DOHH2 (cell line): ENCODE results near the gene LIPC.

Experiments used
- EZH2phosphoT487 ChIP-seq: fragments of 200-600 bp; sonication (generic); IDR thresholded peaks from 2 replicates; pipeline ENCODE4 v1.6.1; 2017; ENCODE audit warnings: borderline replicate concordance, mild to moderate bottlenecking, antibody characterized with exemption, low read length, moderate library complexity, mixed read lengths
- TF ChIP-seq, protein P1 (sequence below): fragments of 200-600 bp; sonication (generic); IDR thresholded peaks from one replicate; pipeline ENCODE4 v1.5.1; 2014; ENCODE audit warnings: antibody characterized with exemption, mild to moderate bottlenecking, low read depth, low read length; ENCODE audit not compliant: poor library complexity, severe bottlenecking

DNA sequence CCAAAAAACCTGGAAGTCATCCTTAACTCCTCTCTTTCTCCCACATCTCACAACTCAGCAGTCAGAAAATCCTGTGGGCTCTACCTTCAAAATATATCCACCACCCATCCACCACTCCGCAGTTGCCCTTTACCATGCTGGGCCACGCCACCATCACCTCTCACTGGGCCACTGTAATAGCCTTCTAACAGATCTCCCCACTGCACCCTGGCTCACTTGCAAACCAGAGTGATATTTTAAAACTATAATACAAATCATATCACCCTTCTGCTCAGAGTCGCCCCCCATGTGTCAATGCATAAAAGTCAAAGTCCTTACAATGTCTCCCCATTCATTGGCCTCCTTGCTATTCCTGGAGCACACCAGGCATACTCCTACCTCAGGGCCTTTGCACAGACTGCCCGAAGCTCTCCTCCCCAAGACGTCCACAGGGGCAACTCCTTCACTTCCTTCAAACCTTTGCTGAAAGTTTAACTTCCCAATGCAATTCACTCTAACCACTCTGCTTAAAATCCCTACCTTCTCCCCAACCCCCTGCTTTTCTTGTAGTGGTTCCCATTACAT, 1.5 kb upstream of the LIPC start:
- TF ChIP-seq, protein P1, sequence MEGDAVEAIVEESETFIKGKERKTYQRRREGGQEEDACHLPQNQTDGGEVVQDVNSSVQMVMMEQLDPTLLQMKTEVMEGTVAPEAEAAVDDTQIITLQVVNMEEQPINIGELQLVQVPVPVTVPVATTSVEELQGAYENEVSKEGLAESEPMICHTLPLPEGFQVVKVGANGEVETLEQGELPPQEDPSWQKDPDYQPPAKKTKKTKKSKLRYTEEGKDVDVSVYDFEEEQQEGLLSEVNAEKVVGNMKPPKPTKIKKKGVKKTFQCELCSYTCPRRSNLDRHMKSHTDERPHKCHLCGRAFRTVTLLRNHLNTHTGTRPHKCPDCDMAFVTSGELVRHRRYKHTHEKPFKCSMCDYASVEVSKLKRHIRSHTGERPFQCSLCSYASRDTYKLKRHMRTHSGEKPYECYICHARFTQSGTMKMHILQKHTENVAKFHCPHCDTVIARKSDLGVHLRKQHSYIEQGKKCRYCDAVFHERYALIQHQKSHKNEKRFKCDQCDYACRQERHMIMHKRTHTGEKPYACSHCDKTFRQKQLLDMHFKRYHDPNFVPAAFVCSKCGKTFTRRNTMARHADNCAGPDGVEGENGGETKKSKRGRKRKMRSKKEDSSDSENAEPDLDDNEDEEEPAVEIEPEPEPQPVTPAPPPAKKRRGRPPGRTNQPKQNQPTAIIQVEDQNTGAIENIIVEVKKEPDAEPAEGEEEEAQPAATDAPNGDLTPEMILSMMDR: no peak
- TF ChIP-seq EZH2phosphoT487: no peak
